ENCODE data around the gene CHPF2.
A peak's percentile ranks its signal among the peaks of the same experiment; 100 is the strongest.

CHPF2 gene, protein sequence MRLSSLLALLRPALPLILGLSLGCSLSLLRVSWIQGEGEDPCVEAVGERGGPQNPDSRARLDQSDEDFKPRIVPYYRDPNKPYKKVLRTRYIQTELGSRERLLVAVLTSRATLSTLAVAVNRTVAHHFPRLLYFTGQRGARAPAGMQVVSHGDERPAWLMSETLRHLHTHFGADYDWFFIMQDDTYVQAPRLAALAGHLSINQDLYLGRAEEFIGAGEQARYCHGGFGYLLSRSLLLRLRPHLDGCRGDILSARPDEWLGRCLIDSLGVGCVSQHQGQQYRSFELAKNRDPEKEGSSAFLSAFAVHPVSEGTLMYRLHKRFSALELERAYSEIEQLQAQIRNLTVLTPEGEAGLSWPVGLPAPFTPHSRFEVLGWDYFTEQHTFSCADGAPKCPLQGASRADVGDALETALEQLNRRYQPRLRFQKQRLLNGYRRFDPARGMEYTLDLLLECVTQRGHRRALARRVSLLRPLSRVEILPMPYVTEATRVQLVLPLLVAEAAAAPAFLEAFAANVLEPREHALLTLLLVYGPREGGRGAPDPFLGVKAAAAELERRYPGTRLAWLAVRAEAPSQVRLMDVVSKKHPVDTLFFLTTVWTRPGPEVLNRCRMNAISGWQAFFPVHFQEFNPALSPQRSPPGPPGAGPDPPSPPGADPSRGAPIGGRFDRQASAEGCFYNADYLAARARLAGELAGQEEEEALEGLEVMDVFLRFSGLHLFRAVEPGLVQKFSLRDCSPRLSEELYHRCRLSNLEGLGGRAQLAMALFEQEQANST

DNA sequence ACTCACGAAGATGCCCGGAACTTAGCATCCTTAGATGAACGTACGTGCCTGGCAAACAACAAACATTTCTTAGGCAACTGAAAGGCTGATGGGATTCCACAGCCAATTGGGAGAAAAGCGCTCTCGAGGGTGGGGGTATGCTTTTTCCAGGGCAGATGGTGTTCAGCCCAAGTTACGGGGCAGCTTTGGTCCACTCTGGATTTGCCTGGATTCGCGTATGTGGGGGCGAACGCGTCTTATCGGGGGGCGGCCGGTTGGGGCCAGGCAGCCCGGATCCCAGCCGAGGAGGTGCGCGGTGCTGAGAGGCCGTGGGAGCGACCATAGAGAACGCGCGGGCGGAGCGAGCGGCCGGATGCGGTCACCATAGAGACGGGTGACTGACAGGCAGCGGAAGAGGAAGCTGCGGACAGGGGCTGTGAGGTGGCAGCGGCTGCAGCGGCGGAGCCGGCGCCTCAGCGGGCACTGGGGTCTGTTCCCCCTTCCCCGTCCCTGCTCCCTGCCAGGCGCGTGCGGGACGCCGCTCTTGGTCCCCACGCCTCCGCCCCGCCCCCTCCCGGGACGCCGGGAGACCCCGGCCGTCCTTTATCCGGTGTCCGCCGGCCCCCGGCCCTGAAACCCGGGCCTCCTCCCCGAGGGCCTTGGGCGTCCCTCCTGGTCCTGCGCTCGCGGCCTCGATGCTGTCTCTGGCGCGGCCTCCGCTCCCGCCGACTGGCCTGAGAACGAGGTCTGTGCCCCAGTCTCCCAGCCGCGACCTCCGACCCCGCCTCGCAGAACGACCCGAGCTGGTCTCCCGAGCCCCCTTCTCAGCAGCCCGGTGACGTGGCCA is at the start of gene CHPF2:
CHPF2 (plus strand) TSS at position 393 of the 826 bp plus-strand sequence. CDS start 1,529 bp downstream, outside the sequence.
- peak; percentile 97 for DNase-seq (ENCODE audit: low spot score)

DNA sequence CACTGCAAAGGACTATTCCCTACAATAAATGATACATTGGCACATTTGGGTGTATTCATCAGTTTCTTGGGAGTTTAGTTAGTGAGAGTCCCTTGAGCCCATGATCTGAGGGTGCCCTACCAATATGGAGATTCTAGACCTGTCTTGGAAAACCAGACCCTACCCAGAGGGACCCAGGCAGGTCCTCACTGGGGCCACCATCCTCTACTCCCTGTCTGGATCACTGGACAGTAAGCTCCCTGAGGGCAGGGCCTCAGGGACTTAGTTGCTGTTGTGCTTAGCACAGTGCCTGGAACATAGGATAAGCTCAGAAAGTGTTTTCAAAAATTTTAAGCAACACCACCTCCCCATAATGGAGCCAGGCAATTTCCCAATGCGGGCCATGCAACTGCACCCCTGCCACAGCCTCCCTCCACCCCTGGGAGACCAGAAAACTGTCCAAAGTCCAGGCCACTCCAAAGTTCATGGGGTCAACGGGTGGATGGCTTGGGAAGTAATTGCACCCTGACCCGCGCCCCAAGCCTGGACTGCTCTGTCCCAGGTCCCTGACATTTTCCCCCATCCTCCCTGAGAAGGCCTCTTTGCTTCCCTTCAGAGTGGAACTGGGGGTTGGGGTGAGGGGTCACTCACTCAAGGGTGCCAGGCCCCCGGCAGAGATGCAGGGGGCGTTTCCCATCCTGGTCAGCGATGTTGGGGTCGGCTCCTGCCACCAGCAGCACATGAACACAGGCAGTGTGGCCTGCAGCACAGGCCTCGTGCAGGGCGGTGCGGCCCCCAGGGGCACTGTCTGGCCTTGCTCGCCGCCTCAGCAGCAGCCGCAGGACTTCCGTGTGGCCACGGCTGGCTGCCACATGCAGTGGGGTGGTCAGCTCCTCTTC is 46.3 kb upstream of the CHPF2 start:
- no peak for DNase-seq (ENCODE audit: low spot score)

DNA sequence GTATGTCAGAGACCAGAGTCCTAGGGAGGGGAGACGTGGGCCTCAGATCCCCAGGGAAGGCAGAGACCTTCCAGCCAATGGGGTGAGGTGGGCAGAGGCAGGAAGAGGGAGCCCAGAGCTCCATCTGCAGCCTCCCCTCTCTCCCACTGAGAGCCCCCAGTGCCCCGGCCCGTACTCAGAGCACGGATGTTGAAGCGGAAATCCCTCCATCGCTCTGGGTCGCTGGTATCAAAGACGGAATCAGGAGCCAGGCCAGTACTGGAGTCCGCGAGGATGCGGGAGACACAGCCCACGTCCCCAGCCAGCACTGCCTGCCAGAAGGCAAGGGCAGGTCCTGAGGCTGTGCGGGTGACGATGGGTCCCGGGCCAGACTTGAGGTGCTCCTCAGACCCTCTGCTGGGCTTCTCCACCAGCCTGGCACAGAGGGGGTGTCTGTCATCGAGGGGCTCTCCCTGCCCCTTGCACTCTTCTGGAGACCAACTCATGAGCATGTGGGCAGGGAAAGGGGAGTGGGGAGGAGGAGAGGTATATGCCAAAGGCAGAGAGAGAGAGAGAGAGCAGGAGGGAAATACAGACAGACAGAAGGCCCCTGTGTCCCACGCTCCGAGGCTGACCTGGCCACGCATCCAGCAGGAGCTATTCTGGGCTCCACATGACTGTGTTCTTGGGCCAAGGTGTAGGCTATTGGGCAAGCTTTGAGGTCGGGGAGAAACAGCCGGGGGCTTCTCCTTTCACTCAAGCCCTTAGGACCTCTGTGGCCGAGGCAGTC is 45.5 kb upstream of the CHPF2 start, which contains the start of gene ASB10:
ASB10 (minus strand) TSS at position 611 of the 769 bp plus-strand sequence; CDS start at position 491, 120 bp downstream.
- DNase-seq (ENCODE audit: low spot score) = no peak

DNA sequence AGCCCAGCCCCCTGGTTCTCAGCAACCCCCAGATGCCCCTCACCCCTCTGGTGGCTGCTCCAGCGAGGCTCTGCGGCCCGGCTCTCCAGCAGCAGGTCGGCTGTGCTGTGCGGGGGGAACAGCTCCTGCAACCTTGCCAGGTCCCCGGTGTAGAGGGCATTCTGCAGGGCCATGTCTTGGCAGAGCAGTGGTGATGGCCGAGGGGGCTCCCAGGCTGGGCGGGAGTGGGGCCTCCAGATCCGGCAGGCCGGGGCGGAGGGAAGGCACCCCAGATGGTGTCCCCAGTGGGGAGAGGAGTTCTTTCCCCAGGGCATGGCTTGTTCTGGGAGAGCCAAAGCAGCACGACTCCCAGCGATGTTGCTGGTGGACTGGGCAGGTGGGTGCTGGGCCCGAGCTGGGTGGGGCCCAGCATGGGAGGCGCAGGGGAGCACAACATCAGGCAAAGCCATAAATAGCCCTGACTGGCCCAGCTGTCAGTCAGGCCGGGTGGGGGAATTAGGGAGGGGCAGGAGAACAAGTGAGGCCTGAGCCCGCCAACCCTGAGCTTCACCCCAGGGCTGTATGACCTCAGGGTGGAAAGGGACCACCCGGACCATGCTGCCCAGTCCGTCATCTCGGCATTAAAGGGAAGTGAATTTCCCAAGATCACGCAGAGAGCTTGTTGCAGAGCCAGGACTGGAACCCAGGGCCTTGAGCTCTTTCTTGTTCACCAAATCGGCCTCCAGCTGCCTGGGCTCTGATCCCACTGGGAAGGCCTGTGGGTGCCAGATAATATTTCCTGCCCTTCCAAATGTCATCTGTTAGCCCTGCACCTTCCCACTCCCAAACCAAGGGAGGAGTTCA is 44.7 kb upstream of the CHPF2 start:
- no peak for DNase-seq (ENCODE audit: low spot score)

DNA sequence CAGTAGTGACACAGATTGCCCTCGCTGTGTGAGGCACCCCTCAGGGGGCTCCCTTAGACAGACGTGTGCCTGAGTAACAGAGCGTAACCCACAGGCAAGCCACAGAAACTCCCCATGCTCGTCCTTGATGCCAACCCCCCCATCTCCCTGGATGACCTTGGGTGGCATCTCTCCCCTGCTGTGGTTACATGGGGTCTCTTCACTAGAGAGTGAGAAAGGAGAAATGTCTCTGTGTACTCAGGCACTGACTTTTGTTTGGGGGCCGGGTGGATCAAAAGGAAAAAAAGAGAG is 44.1 kb upstream of the CHPF2 start:
- no peak for DNase-seq (ENCODE audit: low spot score)

DNA sequence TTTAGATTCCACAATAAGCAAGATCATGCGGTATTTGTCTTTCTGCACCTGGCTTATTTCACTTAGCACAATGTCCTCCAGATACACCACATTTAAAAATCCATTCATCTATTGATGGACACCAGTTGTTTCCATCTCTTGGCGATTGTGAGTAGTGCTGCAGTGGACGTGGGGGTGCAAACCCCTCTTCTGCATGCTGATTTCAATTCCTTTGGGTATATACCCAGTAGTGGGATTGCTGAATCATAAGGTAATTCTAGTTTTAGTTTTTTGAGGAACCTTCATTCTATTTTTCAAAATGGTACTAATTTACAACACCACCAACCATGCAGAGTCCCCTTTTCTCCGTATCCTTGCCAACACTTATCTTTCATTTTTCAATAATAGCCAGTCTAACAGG is 43.2 kb upstream of the CHPF2 start:
- DNase-seq (ENCODE audit: low spot score) = no peak

DNA sequence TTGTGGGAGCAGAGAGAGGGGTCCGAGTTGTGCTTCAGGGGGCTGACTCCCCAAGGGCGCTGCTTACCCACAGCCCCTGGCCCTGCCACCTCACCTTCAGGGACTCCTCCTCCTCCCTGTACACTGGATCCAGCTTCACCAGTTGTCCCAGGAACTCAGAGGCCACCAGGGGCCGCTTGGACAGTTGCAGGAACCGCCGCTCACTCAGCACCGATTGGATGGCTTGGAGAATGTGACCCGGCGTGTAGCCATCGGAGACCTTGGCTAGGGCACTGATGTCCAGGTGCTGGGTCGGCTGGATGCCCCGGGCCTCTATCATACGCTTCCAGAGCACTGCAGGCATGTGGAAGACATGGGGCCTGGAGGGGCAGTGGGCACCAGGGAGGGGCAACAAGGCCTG is 40.7 kb upstream of the CHPF2 start:
- no peak for DNase-seq (ENCODE audit: low spot score)

DNA sequence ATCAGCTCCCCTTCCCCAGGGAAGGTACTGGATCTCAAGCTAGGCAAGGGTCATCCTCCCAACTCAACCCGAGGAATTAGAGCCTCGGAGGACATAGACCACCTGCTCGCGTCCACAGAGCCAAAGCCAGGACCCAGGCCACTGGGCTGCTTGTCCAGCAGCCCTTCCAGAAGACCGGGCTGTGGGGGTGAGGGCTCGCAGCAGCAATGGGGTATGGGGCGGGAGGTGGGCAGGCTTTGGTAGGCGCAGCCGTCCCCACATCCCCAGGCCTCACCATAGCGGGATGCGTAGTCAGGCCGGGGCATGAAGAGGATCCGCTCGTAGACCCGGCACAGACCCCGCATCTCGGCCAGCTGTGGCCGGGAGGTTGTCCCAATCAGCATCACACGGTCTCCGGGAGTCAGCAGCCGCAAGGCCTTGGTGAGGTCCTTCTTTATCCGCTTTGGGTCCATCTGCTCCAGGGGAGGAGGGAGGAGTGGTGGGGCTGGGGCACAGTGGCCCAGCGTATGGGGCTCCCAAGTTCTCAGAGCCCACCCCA is 40.2 kb upstream of the CHPF2 start:
- DNase-seq (ENCODE audit: low spot score) = no peak

DNA sequence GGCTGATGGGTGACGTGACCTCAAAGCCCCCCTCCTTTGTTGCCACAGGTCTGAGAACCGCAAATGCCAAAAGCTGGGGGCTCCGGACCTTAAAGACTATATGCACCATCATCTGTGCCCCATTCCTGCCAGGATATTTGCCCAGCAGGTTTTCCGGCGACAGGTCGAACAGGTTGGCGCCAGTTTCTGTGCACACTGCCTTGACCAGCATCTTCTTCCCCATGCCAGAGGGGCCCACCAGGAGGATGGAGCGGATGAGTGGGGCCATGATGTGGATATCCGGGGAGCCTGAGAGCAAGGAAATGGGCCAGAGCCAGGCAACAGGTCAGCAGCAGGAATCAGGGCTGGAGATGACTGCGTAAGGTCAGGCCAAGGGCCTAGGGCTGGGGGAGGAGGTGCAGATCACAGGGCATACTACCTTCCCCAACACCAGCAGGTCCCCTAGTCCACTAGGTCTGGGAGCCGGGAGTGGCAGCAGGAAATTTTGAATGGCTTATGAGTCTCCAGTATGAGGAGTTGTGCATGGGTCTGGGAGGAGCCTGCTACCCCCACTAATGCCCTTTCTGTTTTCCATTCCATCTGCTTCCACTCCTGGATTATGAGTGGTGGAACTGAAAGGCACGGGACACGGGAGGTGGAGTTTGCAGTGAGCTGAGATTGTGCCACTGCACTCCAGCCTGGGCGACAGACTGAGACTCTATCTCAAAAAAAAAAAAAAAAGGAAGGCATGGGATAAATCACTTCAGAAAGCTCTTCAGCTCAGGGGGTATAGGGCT is 38.9 kb upstream of the CHPF2 start:
- no peak for DNase-seq (ENCODE audit: low spot score)

DNA sequence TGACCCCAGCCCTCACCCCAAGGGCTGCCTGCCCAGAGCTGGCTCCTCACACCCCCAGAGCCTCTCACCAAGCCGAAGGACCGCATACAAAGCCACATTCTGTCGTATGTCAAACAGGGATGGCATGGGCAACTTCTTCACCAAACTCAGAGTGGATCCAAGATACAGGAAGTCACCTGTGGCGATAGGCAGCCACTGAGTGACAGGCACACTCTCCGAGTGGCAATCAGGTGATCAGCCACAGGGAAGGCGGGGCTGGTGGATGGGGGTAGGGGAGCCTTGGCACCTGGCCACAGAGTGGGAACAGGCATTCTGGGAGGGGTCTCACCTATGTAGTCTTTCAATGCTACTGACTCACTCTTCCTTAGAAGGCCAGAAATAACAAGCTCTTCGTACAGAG is 38.1 kb upstream of the CHPF2 start:
- DNase-seq (ENCODE audit: low spot score) = no peak

DNA sequence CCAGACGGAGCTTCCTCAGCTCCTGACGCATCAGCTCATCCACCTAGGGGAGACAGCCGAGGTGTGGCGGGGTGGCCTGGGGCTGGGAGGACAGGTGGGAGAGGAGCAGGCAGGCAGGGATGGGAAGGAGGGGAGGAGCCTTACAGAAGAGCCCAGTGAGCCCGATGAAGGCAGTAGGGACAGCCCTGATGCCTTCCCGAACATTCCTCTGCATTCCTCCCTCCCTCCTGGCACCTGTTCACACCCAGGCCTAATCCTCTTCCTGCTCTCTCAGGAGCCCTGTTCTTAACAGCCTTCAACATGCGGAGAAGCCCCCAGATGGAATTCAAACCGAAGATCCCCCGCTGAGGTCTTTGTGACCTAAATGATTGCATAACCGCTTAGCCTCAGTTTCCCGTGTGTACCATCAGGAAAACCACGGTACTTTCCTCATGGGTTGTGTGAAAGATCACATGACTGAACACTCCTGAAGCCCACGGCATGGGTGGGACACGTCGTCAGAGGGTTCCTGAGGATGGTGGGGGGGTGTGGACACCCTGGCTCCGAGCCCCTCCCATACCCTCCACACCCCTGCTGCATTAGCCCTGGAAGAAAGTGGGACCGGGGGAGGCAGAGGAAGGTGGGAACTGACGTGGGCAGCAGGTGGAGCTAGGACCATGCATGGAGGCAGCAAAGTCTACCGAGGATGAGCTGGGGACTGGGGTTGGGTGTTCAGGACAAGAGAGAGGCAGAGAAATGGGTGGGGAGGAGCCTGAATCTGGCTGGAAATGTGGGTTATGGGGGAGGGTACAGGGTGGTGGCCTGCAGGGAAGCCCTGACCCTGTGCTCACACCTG is 36.5 kb upstream of the CHPF2 start:
- DNase-seq (ENCODE audit: low spot score) = no peak

DNA sequence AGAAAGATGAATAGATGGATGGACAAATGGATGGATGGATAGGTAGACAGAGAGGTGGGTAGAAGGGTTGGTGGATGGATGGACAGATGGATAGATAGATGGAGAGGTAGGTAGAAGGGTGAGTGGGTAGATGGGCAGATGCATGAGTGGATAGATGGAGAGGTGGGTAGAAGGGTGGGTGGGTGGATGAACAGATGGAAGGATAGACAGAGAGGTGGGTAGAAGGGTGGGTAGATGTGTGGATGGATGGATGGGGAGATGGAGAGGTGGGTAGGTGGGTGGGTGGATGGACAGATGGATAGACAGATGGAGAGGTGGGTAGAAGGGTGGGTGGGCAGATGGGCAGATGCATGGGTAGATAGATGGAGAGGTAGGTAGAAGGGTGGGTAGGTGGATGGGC is 34.4 kb upstream of the CHPF2 start:
- no peak for DNase-seq (ENCODE audit: low spot score)

DNA sequence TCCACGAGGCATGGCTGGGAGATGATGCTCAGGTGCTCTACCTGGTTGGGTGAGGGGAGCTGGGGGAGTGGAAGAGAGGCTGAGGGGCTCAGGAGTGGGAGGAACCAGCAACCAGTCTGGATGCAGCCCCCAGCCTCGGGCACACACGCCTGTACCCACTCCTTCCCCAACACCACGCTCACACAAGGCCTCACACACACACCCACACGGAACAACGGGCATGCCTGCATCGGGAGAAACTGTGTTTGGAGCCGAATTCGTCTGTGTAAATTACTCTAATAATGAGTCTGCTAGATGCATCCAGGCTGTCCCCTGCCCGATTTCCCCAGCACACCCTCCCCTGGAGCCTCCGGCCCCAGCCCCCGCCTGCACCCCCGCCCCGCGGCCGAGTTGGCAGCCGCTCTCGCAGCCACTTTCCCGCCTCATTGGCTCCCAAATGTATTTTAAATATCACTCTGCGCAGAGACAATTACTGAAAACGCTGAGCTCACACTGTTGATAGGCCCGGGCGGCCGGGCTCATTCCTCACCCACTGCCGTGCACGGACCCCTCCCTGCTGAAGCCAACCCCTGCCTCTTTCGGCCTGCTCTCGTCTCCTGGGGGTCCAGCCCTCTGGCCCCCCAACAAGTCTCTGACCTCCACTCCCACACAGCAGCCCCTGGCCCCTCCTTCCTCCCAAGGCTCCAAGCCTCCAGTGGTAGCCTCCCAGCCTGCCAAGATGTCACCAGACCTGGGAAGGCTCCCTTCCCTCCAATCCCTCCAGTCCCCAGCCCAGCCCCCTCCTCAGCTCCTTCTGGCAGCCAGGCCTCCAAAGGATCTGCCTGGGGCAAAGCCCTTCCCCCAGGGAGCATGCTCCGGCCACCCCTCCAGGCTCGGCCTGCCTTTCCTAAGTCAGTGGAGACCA is 33.1 kb upstream of the CHPF2 start:
- no peak for DNase-seq (ENCODE audit: low spot score)

DNA sequence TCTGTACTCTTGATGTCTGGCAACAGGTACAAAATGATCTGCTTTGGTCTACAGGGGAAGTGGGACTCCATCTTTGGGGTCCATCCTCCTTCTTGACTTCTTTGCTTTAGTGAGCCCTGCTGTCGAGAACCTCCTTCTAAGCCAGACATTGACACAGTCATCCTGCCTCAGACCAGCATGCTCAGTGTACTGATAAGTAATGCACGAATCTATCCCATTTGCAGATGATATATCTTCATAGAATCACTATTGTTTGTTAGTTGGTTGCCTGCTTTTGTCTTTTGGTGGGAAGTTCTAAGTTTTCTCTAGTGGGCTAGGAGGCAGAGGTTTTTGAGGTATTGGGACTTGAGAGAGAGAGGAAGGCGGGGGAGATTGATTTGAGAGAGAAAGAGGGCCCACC is 30.9 kb upstream of the CHPF2 start:
- DNase-seq (ENCODE audit: low spot score) = no peak

DNA sequence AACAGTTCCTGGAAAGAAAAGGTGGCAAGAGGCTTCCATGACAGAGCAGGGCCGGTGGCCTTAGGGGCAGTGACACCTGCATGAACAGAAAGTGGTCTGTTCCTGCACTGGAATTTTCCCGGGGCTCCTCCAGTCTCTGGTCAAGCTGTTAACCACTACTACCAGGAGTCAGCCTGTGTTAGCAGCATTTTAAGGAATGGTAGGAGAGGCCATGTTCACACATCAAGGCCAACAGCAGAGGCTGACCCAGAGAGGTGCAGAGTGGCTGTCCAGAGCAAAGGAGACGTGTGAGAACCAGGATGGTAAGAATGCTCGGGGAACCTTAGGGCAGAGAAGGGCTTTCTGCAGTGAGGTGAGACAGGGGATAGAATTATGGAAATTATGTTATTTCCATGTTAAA is 30.5 kb upstream of the CHPF2 start:
- no peak for DNase-seq (ENCODE audit: low spot score)

DNA sequence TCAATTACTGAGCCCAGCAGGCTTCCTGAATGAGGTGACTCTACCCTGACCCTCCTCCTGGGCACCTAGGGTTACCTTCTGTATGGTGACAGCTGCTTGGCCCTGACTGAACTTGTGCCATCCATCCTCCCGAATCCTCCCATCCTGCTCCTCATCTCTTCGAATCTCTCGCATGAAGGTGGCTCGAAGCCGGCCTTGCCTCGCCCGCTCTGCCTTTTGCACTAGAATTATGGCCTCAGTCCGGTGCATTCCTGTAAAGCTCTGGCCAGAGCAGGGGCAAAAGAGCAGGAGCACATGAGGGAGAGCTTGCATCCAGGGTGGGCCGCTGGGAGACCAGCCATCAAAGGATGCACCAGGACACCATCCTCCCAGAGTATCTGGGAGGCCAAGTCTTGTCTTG is 29.4 kb upstream of the CHPF2 start:
- no peak for DNase-seq (ENCODE audit: low spot score)

Data from AG08396 (cell line).